OCI-LY7 (cell line): Measurements from ENCODE around the gene RTN4.

ENCODE experiments used
- CTCF ChIP-seq: fragments of 200-600 bp; sonication (generic); conservative IDR thresholded peaks from 2 replicates; pipeline ENCODE4 v1.5.1; 2014; ENCODE audit warnings: mild to moderate bottlenecking, antibody characterized with exemption, low read length, moderate library complexity, mixed read lengths
- EZH2phosphoT487 ChIP-seq: fragments of 200-600 bp; sonication (generic); IDR thresholded peaks from 2 replicates; pipeline ENCODE4 v1.6.1; 2018; ENCODE audit warnings: low read depth, borderline replicate concordance, mild to moderate bottlenecking, mixed run types, antibody characterized with exemption, low read length, moderate library complexity, mixed read lengths

- TF ChIP-seq CTCF (no peak), EZH2phosphoT487 (no peak)
Measured at GRCh38 chr2:54966837-54967236, 83.4 kb downstream of the RTN4 start.
